Measurements from ENCODE around the gene SIM2.

- no peak for TF ChIP-seq CTCF (IDR thresholded peaks at IDR 0.05 in 4 of 5, conservative IDR thresholded peaks at IDR 0.05 in 1 of 5)
- no peak for TF ChIP-seq POLR2A (IDR thresholded peaks at IDR 0.05)
Observed at GRCh38 chr21:36691555-36692041, 7.3 kb upstream of the SIM2 start.
